ENCODE measurements around the gene WDR82.

WDR82 gene

DNA sequence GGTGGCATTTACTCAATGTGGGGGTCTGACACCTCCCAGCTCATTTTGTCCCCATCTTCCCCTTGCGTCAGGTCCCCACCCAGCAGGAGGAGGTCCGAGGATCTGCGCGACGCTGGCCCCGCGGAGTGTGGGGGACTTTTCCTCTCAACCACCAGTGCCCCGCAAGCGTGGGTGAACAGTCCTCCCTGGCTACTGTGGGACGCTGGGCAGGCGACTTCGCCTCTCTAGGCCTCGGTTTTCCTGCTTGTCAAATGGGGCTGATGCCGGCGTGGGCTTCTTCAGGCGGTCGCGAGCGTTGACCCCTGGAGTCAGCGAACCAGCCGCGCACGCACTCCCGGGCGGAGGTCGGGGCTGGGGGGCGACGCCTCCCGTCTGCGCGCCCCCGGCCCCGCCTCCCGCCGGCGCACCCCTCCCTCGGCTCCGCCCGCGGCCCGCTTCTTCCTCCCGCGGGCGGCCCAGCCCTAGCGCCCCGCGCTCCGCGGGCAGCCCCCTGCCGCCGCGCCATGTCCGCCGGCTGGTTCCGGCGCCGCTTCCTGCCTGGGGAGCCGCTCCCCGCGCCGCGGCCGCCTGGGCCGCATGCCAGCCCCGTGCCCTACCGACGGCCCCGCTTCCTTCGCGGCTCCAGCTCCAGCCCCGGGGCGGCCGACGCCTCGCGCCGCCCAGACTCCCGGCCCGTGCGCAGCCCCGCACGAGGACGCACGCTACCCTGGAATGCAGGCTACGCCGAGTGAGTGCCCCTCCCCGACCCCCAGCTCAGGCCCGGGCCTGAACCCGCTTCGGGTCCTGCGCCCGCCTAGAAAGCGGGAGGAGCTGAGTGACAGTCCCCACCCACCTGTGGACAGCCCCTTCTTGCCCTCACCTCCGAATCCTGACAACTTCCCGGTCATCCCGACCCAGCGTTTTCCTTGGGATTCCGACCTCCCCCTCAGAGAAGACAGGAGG, 32.9 kb downstream of the WDR82 start, which contains the start of gene PPM1M:
Gene PPM1M, plus strand, starts transcription at position 438 of the 942 bp plus-strand sequence. Its CDS starts 66 bp downstream, at position 504.
- H3K4me1 ChIP-seq (ENCODE audit: low read length), result peaks cover 51% of the 10 kb centered on the region
- TF ChIP-seq EZH2phosphoT487 (IDR thresholded peaks at IDR 0.05; ENCODE audit: low read depth), result no peak
- peak within 1 kb of the TSS; percentile 79 for H3K4me3 ChIP-seq (ENCODE audit: low read length)
- 0 out of 2 replicates have a peak, but pooled peaks cover 4% of the 10 kb centered on the region for H3K9me3 ChIP-seq (ENCODE audit: insufficient read depth, low read length)
- H3K36me3 ChIP-seq (replicated peaks; ENCODE audit: low read depth, low read length), result peaks cover 16% of the 10 kb centered on the region
- 0 out of 2 replicates have a peak, but pooled peaks cover 3% of the 10 kb centered on the region for H3K79me2 ChIP-seq (ENCODE audit: low read length)
- no peaks in the 10 kb centered on the region for H3K27me3 ChIP-seq (ENCODE audit: low read depth, low read length)
- peak within 1 kb of the TSS; percentile 85 for H3K4me2 ChIP-seq (ENCODE audit: low read length)
- H3K27ac ChIP-seq (ENCODE audit: low read length), result peak within 1 kb of the TSS; percentile 87
- peak within 1 kb of the TSS; percentile 13; the same call in 1 of the 2 replicates for H2AFZ ChIP-seq (ENCODE audit: low read depth, low read length)
- H3K9ac ChIP-seq (ENCODE audit: low read length), result peak within 1 kb of the TSS; percentile 68
- H4K20me1 ChIP-seq (ENCODE audit: insufficient read depth, low read length), result 0 out of 2 replicates have a peak, but pooled peaks cover 9% of the 10 kb centered on the region

GRCh38 chr3:52243791-52244628, 34.4 kb downstream of the WDR82 start:
- Histone ChIP-seq H3K4me2 (ENCODE audit: low read length) (peak overlapping the region; percentile 85), H3K36me3 (replicated peaks; ENCODE audit: low read depth, low read length) (peaks cover 11% of the 10 kb centered on the region), H3K4me3 (ENCODE audit: low read length) (peak overlapping the region; percentile 79), H3K9ac (ENCODE audit: low read length) (peak overlapping the region; percentile 68; the same call in 1 of the 2 replicates), H4K20me1 (ENCODE audit: insufficient read depth, low read length) (0 out of 2 replicates have a peak, but pooled peaks cover under 1% of the 10 kb centered on the region), H3K27ac (ENCODE audit: low read length) (peak overlapping the region; percentile 87), H3K9me3 (ENCODE audit: insufficient read depth, low read length) (0 out of 2 replicates have a peak, but pooled peaks cover 4% of the 10 kb centered on the region), H3K4me1 (ENCODE audit: low read length) (peaks cover 60% of the 10 kb centered on the region), H3K27me3 (ENCODE audit: low read depth, low read length) (no peaks in the 10 kb centered on the region), H3K79me2 (ENCODE audit: low read length) (peaks cover 12% of the 10 kb centered on the region), H2AFZ (ENCODE audit: low read depth, low read length) (no peak overlapping the region)
- TF ChIP-seq EZH2phosphoT487 (IDR thresholded peaks at IDR 0.05; ENCODE audit: low read depth), result no peak
- TF ChIP-seq, protein P1, sequence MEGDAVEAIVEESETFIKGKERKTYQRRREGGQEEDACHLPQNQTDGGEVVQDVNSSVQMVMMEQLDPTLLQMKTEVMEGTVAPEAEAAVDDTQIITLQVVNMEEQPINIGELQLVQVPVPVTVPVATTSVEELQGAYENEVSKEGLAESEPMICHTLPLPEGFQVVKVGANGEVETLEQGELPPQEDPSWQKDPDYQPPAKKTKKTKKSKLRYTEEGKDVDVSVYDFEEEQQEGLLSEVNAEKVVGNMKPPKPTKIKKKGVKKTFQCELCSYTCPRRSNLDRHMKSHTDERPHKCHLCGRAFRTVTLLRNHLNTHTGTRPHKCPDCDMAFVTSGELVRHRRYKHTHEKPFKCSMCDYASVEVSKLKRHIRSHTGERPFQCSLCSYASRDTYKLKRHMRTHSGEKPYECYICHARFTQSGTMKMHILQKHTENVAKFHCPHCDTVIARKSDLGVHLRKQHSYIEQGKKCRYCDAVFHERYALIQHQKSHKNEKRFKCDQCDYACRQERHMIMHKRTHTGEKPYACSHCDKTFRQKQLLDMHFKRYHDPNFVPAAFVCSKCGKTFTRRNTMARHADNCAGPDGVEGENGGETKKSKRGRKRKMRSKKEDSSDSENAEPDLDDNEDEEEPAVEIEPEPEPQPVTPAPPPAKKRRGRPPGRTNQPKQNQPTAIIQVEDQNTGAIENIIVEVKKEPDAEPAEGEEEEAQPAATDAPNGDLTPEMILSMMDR (IDR thresholded peaks at IDR 0.05; ENCODE audit: low read depth, low read length), result no peak

DNA sequence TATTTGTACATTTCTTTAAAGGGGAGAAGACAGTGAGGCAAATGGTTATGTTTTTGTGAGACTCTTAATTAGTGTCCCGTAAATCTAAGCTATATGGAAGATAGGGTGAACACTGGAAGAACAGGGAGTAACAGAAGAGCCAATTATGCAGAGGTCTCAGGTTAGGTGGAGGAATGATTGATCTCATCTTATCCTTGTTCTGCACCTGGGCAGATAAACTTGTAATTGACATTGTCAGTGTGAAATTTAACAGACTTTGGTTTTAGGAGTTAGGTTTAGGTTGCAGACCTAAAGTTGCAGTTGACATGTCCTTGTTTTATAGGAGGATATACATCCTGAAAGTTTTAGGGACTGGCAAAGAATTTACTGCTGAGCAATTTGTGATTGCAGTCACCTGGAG, 36.4 kb downstream of the WDR82 start:
- H4K20me1 ChIP-seq (ENCODE audit: insufficient read depth, low read length), result no peaks in the 10 kb centered on the region
- H3K79me2 ChIP-seq (ENCODE audit: low read length), result peaks cover 24% of the 10 kb centered on the region
- H3K4me1 ChIP-seq (ENCODE audit: low read length), result peaks cover 59% of the 10 kb centered on the region
- no peak overlapping the region for H3K9ac ChIP-seq (ENCODE audit: low read length)
- TF ChIP-seq, protein P1 (IDR thresholded peaks at IDR 0.05; ENCODE audit: low read depth, low read length), result no peak
- no peak for TF ChIP-seq EZH2phosphoT487 (IDR thresholded peaks at IDR 0.05; ENCODE audit: low read depth)
- H2AFZ ChIP-seq (ENCODE audit: low read depth, low read length), result no peak overlapping the region
- no peaks in the 10 kb centered on the region for H3K27me3 ChIP-seq (ENCODE audit: low read depth, low read length)
- 0 out of 2 replicates have a peak, but pooled peaks cover 4% of the 10 kb centered on the region for H3K9me3 ChIP-seq (ENCODE audit: insufficient read depth, low read length)
- H3K27ac ChIP-seq (ENCODE audit: low read length), result no peak overlapping the region
- H3K4me3 ChIP-seq (ENCODE audit: low read length), result no peak overlapping the region
- no peak overlapping the region for H3K4me2 ChIP-seq (ENCODE audit: low read length)
- peaks cover 7% of the 10 kb centered on the region for H3K36me3 ChIP-seq (replicated peaks; ENCODE audit: low read depth, low read length)

- Histone ChIP-seq H3K79me2 (ENCODE audit: low read length) (peaks cover 24% of the 10 kb centered on the region), H3K9ac (ENCODE audit: low read length) (no peak overlapping the region), H3K36me3 (replicated peaks; ENCODE audit: low read depth, low read length) (peaks cover 7% of the 10 kb centered on the region), H3K4me3 (ENCODE audit: low read length) (no peak overlapping the region; the same call in 1 of the 2 replicates), H3K4me2 (ENCODE audit: low read length) (peak overlapping the region; percentile 77), H3K9me3 (ENCODE audit: insufficient read depth, low read length) (0 out of 2 replicates have a peak, but pooled peaks cover 4% of the 10 kb centered on the region), H2AFZ (ENCODE audit: low read depth, low read length) (no peak overlapping the region), H4K20me1 (ENCODE audit: insufficient read depth, low read length) (no peaks in the 10 kb centered on the region), H3K27me3 (ENCODE audit: low read depth, low read length) (no peaks in the 10 kb centered on the region), H3K4me1 (ENCODE audit: low read length) (peaks cover 48% of the 10 kb centered on the region), H3K27ac (ENCODE audit: low read length) (peak overlapping the region; percentile 57)
- TF ChIP-seq, protein P1 (IDR thresholded peaks at IDR 0.05; ENCODE audit: low read depth, low read length), result no peak
- no peak for TF ChIP-seq EZH2phosphoT487 (IDR thresholded peaks at IDR 0.05; ENCODE audit: low read depth)
These were observed 37.5 kb downstream of the WDR82 start for GRCh38 chr3:52240886-52241370.
